Measurements from ENCODE around the gene IL1RAPL2. TPM values are rescaled to one million over a fixed set of nuclear protein-coding genes. Genes with fewer than 3 reads are reported as not detected.

Gene IL1RAPL2
- total and polyA plus RNA-seq, 2 donors (not counting 3 experiments of a cell fraction or from before 2014, with no cell fraction given) = not detected

- CTCF ChIA-PET = no interaction called here
- Histone ChIP-seq H3K9ac (replicated peaks; ENCODE audit: extremely low read depth, insufficient read depth, low read length) (no peak overlapping the region), H4K20me1 (replicated peaks; ENCODE audit: control insufficient read depth, extremely low read depth, insufficient read depth, low read length) (no peaks in the 10 kb centered on the region), H3K4me2 (ENCODE audit: insufficient read depth, low read length) (no peak overlapping the region), H2AFZ (ENCODE audit: low read depth, low read length) (no peak overlapping the region), H3K27ac (ENCODE audit: insufficient read depth, low read depth, low read length) (no peak overlapping the region), H3K27me3 (ENCODE audit: control insufficient read depth in 2 of 2, insufficient read depth in 2 of 2, low read length in 2 of 2) (no peaks in the 10 kb centered on the region), H3K79me2 (ENCODE audit: control insufficient read depth, insufficient read depth, low read length) (no peaks in the 10 kb centered on the region), H3K4me1 (ENCODE audit: control insufficient read depth, extremely low read depth, insufficient read depth, low read length) (no peaks in the 10 kb centered on the region), H3K36me3 (ENCODE audit: control insufficient read depth in 2 of 2, extremely low read depth in 1 of 2, insufficient read depth in 2 of 2, low read length in 2 of 2) (no peaks in the 10 kb centered on the region), H3K9me1 (replicated peaks; ENCODE audit: control insufficient read depth, extremely low read depth, insufficient read depth, low read length) (no peaks in the 10 kb centered on the region), H3K9me3 (replicated peaks; ENCODE audit: control insufficient read depth, insufficient read depth, low read length) (no peaks in the 10 kb centered on the region), H3K4me3 (replicated peaks in 1 of 3; ENCODE audit: insufficient read depth in 1 of 3, low read depth in 1 of 3, low read length in 3 of 3) (no peak overlapping the region)
- dilution Hi-C loops (cut with MboI; ENCODE audit: extremely low pct_ligation_motif_present, low sequenced_read_pairs) (no loop called here), intact Hi-C loops (cut with micrococcal nuclease) (no loop called here)
- POLR2A ChIA-PET = no interaction called here
- FAIRE-seq (no peak), DNase-seq (ENCODE audit: low read depth, low spot score) (no peak)
- TF ChIP-seq FOS (IDR thresholded peaks at IDR 0.05; ENCODE audit: borderline replicate concordance, insufficient read depth, low read length) = no peak
- TF ChIP-seq JUN (IDR thresholded peaks at IDR 0.05; ENCODE audit: borderline replicate concordance, insufficient read depth, insufficient read length, low read depth) = no peak
- TF ChIP-seq GATA2 (IDR thresholded peaks at IDR 0.05; ENCODE audit: insufficient read depth, insufficient read length, low read depth, low read length) = no peak
- TF ChIP-seq MYC (IDR thresholded peaks at IDR 0.05; ENCODE audit: low read depth, low read length) = no peak
- TF ChIP-seq CTCF (IDR thresholded peaks at IDR 0.05; ENCODE audit: extremely low read depth in 1 of 2, insufficient read depth in 1 of 2, low read depth in 1 of 2, low read length in 2 of 2) = no peak
- no peak for TF ChIP-seq MAX (IDR thresholded peaks at IDR 0.05; ENCODE audit: insufficient read depth, insufficient read length)
- TF ChIP-seq EZH2 (IDR thresholded peaks at IDR 0.05; ENCODE audit: borderline replicate concordance, low read depth, low read length, severe bottlenecking) = no peak
- no peak for TF ChIP-seq POLR2AphosphoS5 (IDR thresholded peaks at IDR 0.05; ENCODE audit: insufficient read depth, low read depth, low read length)
- TF ChIP-seq POLR2A (IDR thresholded peaks at IDR 0.05; ENCODE audit: low read depth, low read length) = no peak
- BruUV-seq (replicated peaks) = no TSS peak
These were observed 1082.7 kb downstream of the IL1RAPL2 start for GRCh38 chrX:105648732-105649131.
